Mucosa of gallbladder (tissue), 1 donor: Measurements from ENCODE around the gene KAT6B. TPM values are rescaled to one million over a fixed set of nuclear protein-coding genes. Genes with fewer than 3 reads are reported as not detected.

Experiments
- DNase-seq: peaks from one replicate; pipeline ENCODE4 v3.0.0-alpha.2; 2020; ENCODE audit warnings: low spot score
- total RNA-seq: library from RNA; stranded (reverse); gene quantifications from one replicate; pipeline ENCODE4 v1.2.1, GENCODE V29; 2021
- donor health status: DM: no; HTN: no; CAD: no.

KAT6B gene
- total RNA-seq, 1 donor from 2014 or later: 33.0 TPM

DNA sequence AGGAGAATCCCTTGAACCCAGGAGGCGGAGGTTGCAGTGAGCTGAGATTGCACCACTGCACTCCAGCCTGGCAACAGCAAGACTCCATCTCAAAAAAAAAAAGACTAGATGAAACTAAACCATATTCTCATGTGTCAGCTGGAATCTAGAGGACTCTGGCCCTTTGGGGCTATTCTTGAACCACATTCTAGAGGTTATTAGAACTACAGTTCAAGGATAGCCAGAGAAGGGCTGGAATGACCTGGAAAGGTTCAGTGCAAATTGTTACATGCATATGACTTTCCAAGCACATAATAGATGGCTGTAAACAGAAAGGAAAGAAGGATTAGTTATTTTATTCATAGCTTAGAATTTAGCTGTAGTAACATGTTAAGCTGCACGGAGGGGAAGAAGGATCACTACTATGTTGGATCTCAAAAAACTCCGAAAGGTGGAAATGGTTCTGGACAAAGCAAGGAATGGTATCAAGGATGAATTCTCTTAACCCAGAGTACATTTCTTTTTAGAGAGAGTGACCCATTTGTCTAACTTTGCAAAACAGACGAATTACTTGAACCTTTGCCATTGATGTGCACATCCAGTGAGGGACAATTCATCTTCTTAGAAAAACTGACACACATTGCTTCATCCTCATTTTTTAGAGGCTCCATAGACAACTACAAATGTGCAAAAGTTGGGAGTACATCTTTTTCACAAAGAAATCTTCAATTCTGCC lies 161.1 kb downstream of the KAT6B start:
- no peak for DNase-seq

DNA sequence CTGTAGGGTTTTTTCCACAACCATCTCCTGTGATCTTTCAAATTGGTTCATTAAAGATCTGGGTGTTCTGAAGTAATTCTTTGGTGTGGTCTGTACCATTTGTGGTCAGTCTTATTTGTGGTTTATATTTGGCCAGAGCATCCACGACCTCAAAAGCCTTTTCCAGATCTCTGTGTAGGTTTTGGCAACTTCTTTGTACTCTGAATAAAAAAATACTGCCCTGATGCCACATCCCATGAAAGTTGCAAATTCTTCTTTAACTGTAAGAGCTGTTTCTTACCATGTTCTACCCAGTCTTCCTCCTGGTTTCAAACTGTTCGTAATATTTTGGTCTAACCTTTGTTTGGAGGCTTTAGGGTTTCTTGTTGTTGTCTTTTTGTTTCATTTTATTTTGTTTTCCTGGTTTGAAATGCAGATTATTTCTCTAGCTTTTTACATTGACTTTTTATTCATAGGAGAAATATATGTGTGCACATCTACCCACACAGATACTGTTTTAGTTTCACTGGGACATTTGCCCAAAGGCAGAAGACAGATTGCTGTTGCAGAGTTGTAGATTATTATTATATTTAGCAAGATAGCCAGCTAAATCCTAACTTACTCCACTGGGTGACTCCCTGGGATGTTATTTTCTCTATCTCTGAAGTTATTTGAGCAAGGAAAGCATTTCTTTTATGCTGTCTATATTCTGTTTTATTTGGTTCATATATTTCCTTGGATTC lies 161.8 kb downstream of the KAT6B start:
- no peak for DNase-seq

DNA sequence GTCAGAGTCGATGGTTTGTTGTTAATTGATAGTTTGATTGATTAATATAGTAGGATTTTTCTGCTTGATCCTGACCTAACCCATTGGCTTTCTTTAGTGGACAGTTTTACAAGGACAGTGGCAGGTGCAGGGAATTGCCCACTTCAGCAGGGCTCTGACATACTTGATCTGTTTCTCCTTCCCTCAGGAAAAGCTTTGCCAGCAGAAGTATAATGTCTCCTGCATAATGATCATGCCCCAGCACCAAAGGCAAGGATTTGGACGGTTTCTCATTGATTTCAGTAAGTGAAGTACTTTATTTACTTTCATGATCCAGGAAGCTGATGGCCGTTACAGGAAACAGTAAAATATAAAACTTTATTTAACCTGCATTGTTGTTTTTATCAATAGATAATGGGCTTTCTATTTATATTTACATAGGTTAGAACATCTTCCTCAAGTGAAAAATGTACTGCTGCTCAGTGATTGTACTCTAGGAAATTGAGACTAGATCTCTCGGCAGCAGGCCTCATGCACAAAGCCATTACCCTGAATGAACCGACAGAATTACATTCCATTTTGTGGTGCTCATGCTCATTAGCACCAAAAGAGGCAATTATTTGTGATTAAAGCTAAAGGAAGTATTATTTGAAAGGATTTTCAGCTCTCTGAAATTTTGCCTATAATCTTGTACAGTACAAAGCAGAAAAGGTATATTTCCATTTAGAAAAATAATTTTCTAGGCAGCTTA lies 162.6 kb downstream of the KAT6B start:
- DNase-seq: no peak

DNA sequence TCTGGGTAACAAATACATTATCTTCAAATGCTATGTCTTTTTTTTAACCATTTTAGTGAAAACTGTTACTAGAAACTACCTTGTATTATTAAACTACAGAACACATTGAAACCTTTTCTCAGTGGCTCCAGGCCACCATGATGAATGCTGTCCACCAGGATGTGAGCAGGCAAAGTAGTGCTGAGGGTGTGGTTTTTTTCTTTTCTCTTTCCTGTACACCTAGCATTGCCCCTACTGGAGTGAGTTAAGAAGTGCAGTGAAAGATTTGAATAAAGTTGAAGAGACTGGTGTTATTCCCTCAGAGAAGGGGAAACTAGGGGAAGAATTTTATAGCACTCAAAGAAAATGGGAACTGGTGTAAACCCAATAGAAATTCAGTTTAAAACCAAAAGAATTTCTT lies 165.0 kb downstream of the KAT6B start:
- DNase-seq: no peak

DNA sequence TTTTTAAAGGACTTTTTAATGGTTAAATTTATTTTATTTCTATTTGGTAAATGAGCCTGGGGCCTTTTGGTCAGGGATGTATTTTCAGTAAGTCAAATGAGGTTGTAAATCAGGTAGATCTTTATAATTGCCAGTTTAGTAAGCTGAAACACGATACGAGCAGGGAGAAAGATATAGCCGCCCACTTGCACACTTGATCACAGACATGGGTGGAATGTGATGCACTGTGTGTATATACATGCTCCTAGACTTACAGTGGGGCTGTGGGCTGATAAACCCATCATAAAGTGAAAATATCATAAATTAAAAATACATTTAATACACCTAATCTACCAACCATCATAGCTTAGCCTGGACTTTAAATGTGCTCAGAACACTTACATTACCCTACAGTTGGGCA lies 165.7 kb downstream of the KAT6B start:
- DNase-seq: no peak

DNA sequence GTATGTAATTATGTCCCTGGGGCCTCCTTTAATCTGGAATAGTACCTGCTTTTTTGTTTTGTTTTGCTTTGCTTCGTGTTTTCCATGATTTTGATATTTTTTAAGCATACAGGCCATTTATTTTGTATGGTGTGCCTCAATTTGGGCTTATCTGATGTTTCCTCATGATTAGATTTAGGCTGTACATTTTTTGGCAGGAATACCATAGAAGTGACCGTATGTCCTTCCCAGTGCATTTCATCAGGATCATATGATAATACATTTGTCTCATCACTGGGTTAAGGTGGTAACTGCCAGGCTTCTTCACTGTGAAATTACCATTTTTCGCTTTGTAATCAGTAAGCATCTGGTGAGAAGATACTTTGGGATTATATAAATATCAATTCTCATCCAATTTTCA lies 167.2 kb downstream of the KAT6B start:
- DNase-seq: no peak

DNA sequence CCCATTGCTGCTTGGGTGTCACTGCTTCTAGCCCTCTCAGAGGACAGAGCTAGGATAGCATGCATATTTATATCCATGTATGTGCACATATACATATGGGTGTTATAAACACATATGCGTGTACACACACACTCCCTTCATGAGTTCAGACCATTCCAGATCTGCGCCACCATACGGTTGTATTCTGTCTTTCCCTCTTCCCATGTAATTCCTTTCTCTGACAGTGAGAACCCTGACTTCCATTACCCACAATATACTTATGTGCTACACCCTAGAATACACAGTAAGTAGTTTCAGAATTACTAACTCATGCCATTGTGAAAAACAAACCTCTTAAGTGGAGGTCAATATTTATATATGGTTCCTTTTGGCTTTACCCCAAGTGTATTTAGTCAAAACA lies 168.5 kb downstream of the KAT6B start:
- DNase-seq: no peak

DNA sequence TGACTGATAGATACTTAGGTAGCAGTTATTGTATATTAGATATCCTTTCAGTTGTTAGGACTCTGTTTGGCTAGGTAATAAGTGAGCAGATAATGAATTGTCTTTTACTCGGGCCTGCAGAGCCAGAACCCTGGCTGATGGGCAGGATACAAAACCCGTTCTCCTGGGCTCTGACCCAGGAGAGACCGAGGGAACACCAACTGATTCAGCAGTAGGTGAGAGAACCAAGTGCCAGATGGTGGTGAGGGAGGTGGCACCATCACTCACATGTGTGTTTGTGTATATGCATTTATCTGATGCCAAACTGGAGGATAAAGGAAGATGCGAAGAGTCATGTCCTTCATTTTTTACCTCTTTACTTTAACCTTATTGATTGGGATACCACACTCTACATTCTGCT lies 169.4 kb downstream of the KAT6B start:
- DNase-seq: no peak

DNA sequence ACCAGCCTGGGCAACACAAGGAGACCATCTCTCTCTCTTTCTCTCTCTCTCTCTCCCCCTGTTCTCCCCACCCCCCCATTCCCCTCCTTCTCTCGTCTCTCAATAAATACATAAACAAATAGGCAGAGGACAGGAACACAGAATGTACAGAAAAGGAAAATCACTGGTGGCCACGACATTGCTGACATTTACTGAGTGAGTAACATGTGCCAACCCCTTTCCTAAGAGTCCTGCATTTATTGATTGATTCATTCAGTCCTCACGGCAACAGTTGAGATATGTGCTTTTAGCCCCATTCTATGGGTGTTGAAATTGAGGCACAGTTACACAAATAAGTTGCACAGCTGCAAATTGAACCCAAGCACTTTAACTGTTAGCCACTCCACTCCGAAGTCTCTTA lies 170.8 kb downstream of the KAT6B start:
- no peak for DNase-seq

DNA sequence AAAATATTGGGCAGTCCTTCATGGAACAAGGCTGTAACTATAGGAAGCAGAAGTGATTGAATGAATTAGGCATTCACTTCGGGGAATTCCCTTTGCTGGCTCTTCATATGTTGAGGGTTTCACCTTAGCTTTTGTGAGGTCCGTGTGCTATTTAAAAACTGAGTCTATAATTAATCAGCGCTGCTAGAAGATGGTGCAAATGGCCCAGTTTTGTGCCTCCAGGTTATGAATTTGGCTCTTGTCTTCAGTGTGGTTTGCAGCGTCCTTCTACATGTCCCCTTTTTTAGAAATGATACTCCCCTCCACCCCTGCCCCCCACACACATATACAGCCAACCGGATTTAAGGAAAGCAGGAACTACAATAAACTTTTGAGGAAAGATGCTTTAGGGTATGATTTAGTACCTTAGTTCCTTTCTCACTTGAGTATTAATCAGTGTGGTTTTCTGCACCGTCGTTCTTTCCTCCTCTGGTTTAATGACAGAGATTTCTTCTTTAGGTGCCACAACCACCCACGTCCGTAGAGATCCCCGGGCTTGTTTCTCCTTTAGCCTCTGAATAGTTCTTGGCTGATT lies 174.4 kb downstream of the KAT6B start:
- DNase-seq: no peak

DNA sequence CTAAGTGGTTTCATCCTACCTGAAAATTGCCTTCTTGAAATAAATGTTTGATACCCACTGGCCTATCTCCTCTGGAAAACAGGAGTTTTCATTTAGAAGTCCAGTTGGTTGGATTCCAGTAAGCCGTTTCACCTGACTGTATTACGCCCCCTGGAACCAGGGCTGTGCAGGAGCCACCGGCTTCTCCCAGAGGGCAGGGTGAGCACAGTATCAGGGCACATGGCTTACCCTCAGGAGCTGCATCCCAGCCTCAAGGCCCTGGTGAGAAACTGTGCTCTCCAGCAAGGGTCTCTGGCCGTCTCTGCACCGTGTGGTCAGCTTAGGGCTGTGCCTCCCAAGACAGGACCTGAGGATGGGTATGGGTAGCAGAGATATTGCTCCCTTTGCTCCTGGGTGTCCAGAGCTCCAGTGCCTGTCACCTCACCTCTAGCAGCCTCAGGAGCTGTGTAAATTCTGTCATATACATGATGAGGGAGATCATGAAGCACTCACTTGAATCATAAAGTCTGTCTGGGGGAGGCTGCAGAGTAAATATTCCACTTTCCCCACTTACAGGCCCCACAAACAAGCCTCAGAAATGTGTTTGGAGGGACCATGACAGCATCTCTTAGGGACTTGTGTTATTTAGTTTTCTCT lies 175.4 kb downstream of the KAT6B start:
- DNase-seq: no peak

DNA sequence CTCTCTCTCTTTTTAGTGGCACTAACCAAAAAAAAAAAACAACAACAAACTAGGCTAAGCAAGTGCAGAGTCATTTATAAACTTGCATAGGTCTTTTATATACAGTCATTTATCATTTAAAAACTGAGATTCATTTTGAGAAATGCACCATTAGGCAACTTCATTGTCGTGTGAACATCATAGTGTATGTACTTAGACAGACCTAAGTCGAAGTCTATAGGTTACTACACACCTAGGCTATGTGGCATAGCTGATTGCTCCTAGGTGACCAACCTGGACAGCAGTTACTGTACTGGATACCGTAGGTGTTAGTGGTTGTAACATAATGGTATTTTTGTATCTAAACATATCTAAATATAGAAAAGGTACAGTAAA lies 175.9 kb downstream of the KAT6B start:
- DNase-seq: no peak

DNA sequence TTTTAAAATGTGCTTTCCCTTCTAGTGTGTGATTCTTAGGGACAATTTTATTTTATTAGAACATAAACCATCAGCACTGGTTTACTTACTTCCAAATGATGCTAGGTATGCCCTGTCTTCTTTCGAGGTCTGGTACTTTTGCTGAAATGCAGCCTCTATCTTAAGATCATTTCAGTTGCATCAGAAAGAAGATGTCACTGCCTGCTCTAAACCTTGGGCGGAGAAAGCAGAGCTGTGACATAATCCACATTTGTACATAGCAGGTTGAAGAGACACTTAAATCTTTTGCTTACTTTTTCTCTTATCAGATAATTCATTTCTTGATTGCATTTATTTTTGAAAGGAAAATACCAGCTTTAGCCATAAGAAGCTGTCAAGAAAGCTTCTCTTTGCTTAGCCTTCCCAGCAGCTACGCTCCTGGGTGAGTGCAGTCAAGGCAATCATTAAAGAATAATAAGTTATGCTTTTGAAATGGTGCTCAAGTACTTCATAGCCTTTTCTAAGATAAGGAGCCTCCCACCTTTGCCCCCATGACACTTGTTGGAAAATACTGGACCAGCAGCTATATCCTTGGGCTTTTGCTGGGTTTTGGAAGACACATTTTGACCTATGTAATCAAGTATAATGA lies 176.7 kb downstream of the KAT6B start:
- DNase-seq: no peak

DNA sequence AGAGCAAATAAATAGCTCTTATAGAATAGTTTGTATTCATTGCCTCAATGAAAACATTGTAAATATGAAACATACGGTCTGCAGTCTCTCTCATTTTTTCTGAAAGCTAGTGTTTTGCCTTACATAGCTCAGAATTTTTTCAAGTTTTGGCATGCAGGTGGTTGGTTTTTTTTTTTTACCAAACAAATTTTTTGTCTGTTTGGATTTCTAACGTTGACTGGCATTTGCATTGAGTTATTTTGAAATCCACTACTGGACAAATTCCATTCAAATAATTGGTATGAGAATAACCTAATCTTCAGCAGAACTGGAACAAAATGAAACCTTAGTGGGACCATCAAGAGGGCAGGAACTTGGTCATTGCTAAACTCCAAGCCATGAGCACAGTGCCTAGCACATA lies 177.5 kb downstream of the KAT6B start:
- DNase-seq: no peak

DNA sequence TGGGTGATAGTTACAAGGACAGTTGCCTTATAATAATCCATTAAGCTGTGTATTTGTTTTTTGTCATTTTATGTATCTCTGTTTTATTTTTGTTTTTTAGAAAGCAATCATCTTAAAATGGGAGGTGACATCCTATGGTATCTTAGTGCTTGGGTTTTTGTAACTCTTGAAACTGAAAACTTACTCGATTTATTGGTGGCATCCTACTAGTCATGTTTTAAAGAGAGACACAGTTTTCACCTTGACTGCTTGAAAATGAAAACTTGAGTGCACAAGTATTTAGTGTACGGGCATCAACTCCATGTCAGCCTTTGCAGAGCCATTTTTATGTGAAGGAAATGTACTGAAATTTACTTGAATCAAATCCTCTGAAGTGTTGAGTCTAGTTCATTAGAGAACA lies 181.2 kb downstream of the KAT6B start:
- DNase-seq: no peak

DNA sequence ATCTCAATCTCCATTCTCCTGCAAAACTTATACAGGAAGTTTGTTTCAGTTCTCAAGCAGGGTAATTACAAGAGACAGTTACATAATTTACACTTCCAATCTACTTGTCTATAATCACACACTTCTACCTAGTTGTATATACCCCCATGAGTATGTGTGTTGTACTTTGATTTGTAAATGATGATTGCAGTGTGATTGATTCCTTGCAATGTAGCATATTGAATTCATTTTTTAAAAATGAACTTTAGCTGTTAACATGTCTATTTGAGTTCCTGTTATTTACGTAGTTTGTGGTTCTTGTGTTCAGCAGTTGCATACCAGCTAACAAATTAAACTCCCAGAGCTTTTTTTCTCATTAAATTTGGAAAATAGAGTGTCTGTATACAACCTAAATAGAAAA lies 182.6 kb downstream of the KAT6B start:
- DNase-seq: no peak

DNA sequence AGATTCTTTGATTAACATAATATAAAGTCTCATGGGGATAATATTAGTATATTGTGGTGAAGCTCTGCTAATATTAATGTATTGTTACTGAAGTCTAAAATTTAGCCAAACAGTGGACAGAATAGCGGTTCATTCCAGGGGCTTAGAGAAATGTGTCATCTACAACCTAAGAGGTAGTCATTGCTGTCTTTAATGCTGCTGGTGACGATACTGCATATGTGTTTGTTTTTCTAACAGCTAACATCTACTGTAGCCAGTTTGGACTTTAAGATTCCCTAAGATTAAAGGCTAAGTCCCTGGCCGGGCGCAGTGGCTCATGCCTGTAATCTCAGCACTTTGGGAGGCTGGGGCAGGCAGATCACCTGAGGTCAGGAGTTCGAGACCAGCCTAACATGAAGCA lies 183.0 kb downstream of the KAT6B start:
- no peak for DNase-seq

DNA sequence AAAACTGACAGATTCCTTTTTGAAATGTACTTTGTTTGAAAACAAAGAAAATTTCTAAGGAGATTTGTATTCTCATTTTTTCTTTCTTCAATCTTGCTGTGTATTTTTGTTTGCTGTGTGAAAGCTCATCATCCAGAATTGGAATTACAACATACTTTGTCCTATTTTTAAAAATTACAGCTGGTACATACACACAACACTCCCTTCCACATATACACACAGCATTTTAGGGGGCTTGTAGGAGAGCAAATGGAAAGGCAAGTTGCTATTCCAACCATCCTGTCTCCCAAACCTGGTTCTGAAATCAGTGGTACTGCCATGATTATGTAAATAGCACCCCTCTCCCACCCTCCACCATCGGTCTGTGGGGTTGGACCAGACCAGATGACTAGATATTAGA lies 184.0 kb downstream of the KAT6B start:
- no peak for DNase-seq

DNA sequence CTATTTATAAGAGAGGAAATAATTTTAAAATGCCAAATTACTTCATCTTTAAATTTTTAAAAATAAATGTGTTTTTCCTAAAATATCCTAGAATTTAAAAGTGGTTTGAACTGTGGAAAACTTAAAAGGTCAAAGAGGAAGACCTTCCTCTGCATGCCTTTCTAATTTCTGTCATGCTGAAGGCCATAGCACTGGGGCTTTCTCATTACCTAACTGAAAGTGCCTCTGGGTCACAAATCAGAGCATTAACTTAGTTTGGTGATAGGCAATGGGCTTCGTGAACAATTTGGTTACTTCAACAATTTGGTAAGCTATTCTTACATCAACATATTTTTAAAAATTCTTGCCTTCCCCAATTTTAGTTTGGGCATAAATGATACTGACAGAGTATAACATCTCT lies 184.8 kb downstream of the KAT6B start:
- DNase-seq: no peak

DNA sequence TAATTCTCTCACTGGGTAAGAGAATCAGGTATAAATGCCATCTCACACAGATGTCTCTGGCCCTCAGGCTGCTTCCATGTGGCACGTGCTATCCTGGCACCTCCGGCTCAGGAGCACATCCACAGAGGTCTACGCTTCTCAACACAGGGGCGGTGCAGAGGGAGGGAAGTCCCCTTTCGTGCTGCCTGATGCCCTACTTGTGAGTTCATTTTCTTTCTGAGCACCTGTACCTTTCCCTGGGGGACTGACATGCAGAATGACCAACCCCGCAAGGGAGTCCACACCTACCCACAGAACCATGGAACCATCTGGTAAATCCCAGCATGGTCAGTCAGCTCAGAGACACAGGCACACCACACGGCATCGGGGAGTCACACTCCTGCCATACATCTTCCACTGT lies 186.1 kb downstream of the KAT6B start:
- no peak for DNase-seq

DNA sequence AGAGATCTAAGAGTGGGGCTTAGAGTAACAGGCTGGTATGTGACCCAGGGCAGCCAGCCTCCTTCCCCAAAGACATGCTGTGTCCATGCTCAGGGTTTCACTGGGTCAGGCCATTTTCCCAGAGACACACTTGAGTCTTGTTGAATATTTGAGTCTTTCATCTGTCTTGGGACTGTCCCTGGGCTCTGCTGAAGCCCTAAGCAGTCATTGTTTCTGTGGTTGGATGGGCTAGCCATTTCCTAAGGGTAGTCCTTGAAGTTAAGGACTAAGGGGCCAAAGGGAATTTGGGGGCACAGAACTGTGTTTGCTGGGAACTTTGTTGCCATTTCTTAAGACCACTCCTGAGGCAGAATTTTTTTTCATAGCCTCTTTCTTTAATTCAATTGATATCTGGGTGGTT lies 186.6 kb downstream of the KAT6B start:
- DNase-seq: no peak

DNA sequence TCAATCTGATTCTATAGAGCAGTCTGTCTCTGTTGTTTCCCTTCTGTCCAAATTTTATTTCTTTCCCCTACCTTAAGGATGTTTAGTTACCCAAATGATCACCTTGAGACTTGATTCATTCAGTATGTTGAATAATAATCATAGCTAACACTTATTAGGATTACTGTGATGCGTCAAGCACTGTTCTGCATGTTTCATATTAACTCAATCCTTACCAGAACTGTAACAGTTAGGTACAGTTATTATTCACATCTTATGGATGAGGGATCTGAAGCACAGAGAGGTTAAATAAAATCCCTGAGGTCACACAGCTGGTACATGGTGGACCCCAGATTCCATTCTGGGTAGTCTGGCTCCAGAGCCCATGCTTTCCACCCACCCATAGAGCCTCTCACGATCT lies 187.1 kb downstream of the KAT6B start:
- DNase-seq: no peak
